ENCODE measurements around the gene PBX3. TPM values are rescaled to one million over a fixed set of nuclear protein-coding genes. Genes with fewer than 3 reads are reported as not detected.

The PBX3 gene
- total and polyA plus RNA-seq, 10 of the 15 experiments (the other 5 are each of a cell fraction or from before 2014, with no cell fraction given), result 6.7 to 146 (median 22.2) TPM

- RAD21 ChIA-PET (ENCODE audit: unreplicated experiment), result no interaction called here
- POLR2A ChIA-PET, result no interaction called here
- DNase-seq (ENCODE audit: low read depth, low spot score), result no peak
- H3K36me3 ChIP-seq (ENCODE audit: control insufficient read depth in 2 of 2, insufficient read depth in 2 of 2, low read length in 1 of 2), result no peaks in the 10 kb centered on the region
- no peaks in the 10 kb centered on the region for H3K27me3 ChIP-seq (replicated peaks in 1 of 2; ENCODE audit: control insufficient read depth in 2 of 2, insufficient read depth in 2 of 2, low read length in 1 of 2)
- H3K9ac ChIP-seq (ENCODE audit: control insufficient read depth, insufficient read depth, low read length), result no peak overlapping the region
- H3K79me2 ChIP-seq (ENCODE audit: control insufficient read depth, insufficient read depth, low read length), result no peaks in the 10 kb centered on the region
- intact Hi-C loops (cut with micrococcal nuclease; ENCODE audit: unreplicated experiment) (no loop called here), in situ Hi-C loops (cut with MboI) (no loop called here)
- SMC1A ChIA-PET (ENCODE audit: uncharacterized antibody, unreplicated experiment), result no interaction called here
- no peaks in the 10 kb centered on the region for H4K20me1 ChIP-seq (ENCODE audit: control insufficient read depth, insufficient read depth)
- ATAC-seq, result no peak
- H2AFZ ChIP-seq (ENCODE audit: control insufficient read depth, low read depth, low read length), result no peak overlapping the region
- no peaks in the 10 kb centered on the region for H3K9me3 ChIP-seq (replicated peaks; ENCODE audit: control insufficient read depth, insufficient read depth, low read length)
- CTCF ChIA-PET, result no interaction called here
- no TSS peak for BruUV-seq (replicated peaks)
- FAIRE-seq, result no peak
- 41% methylated on average over 2 of the region's 2 CpGs for WGBS (ENCODE audit: insufficient coverage, insufficient replicate concordance, low lambda C conversion rate, missing lambda C conversion rate)
- H3K4me2 ChIP-seq (ENCODE audit: control insufficient read depth, insufficient read depth), result no peak overlapping the region
- no peak overlapping the region for H3K4me3 ChIP-seq
- H3K27ac ChIP-seq (ENCODE audit: control insufficient read depth, insufficient read depth), result no peak overlapping the region
- no peaks in the 10 kb centered on the region for H3K4me1 ChIP-seq (ENCODE audit: control insufficient read depth, insufficient read depth, low read length)
- TF ChIP-seq NFYA (IDR thresholded peaks at IDR 0.05; ENCODE audit: borderline replicate concordance, low read depth, low read length) (no peak), ZNF384 (IDR thresholded peaks at IDR 0.05; ENCODE audit: borderline replicate concordance, low read depth, low read length) (no peak), RB1 (IDR thresholded peaks at IDR 0.05; ENCODE audit: borderline replicate concordance) (no peak), SKIL (IDR thresholded peaks at IDR 0.05; ENCODE audit: low read depth, poor library complexity, severe bottlenecking) (no peak), MEF2A (IDR thresholded peaks at IDR 0.05; ENCODE audit: insufficient read depth, low read depth, low read length) (no peak), CREM (IDR thresholded peaks at IDR 0.05; ENCODE audit: low read depth) (no peak), CEBPZ (IDR thresholded peaks at IDR 0.05; ENCODE audit: low read depth, low read length) (no peak), SREBF1 (IDR thresholded peaks at IDR 0.05; ENCODE audit: low read length) (no peak), ZNF24 (IDR thresholded peaks at IDR 0.05) (no peak), RELB (IDR thresholded peaks at IDR 0.05; ENCODE audit: low read depth) (no peak), ATF7 (IDR thresholded peaks at IDR 0.05; ENCODE audit: low read depth) (no peak), ELK1 (IDR thresholded peaks at IDR 0.05; ENCODE audit: low read depth, low read length) (no peak), PAX5 (IDR thresholded peaks at IDR 0.05; ENCODE audit: borderline replicate concordance, low read depth, low read length) (no peak)
These were observed 17.0 kb upstream of the PBX3 start for GRCh38 chr9:125730168-125730567.
